ENCODE data around the gene LYPD1.

The LYPD1 gene

DNA sequence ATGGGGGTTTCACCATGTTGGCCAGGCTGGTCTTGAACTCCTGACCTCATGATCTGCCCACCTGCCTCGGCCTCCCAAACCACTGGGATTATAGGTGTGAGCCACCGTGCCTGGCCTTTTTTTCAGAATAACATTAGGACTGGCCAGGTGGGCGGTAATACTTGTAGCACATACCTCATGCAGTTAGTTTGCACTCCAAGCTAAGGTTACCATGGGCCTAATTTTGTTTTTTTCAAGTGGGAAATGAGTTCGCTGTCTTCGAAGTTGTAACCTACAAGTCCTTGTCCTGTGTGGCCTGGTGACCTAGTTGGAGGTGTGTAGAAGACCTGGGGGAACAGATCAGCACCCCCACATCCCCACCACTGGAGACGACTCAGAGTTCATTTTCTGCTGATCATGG is 74.8 kb downstream of the LYPD1 start:
- DNase-seq (ENCODE audit: low spot score), result no peak

Measured in Ammon's horn (tissue), 1 donor.